Measurements from ENCODE around the gene RAPGEF6.

The RAPGEF6 gene

DNA sequence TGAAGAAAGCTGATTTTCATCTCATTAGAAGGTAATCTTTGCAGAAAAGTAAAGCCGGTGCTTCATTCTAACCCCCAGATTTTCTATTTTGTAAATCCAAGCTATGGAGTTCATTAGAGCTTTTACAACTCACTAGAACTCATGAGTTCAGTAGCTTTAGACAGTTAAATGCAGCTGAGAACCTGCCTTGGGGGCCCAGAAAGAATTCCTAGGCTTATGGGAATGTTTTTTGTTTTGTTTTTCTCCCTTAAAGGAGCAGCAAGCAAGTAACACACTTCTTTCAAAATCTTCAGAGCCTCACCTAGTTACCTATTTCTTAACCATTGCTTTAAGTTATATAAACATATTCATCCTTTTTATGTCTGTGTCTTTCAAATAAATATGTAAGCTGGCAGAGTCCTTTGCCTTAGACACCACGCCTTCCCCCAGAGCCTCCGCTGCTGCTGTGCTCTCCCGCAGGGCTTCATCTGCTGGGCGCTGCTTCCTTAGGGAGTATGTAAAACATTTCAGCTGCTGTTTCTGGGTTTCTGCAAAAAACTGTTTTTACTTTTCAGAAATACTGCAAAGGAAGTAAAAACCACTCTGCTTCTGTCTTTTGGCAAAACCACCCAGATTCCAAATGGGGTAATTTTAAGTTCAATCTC is 238.3 kb downstream of the RAPGEF6 start:
- no peak for TF ChIP-seq CTCF (IDR thresholded peaks at IDR 0.05; ENCODE audit: extremely low read depth, insufficient read depth, missing control alignments)
- DNase-seq (ENCODE audit: low spot score): no peak
- in situ Hi-C loops (cut with MboI; ENCODE audit: low pct_unique_long_range_greater_than_20kb, low sequenced_read_pairs, unreplicated experiment): loop anchor here (10.0 kb wide), 1 partner anchor 532 kb away; no protein-coding TSS in a partner anchor

- in situ Hi-C loops (cut with MboI; ENCODE audit: low pct_unique_long_range_greater_than_20kb, low sequenced_read_pairs, unreplicated experiment): loop anchor here (10.0 kb wide), 1 partner anchor 531 kb away; no protein-coding TSS in a partner anchor
Observed at GRCh38 chr5:131396015-131396414, 239.0 kb downstream of the RAPGEF6 start.

DNA sequence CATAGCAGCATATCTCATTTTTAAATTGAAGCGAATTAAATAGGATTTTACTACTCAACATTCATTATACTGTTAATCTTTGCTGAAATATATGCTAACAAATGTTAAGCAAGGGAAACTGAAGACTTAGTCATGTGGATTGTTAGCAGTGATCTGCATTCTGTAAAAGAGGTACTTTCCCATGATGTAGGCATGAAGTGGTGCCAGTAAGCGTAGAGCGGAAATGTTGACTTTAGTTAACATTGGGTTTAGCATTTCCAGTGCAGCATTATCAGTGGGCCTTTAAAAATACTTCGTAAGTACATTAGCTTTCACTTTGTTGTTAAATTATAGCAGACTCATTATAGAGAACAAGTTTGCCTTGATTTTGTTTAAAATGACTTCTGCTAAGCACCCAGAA is 240.9 kb downstream of the RAPGEF6 start:
- in situ Hi-C loops (cut with MboI; ENCODE audit: low pct_unique_long_range_greater_than_20kb, low sequenced_read_pairs, unreplicated experiment): loop anchor here (10.0 kb wide), 1 partner anchor 529 kb away; no protein-coding TSS in a partner anchor
- DNase-seq (ENCODE audit: low spot score): peak; percentile 54
- TF ChIP-seq CTCF (IDR thresholded peaks at IDR 0.05; ENCODE audit: extremely low read depth, insufficient read depth, missing control alignments): no peak

More at GRCh38 chr5:131396015-131396414, 239.0 kb downstream of the RAPGEF6 start:
- DNase-seq (ENCODE audit: low spot score): peak; percentile 56
- TF ChIP-seq CTCF (IDR thresholded peaks at IDR 0.05; ENCODE audit: extremely low read depth, insufficient read depth, missing control alignments): no peak

GRCh38 chr5:131393498-131393968 is 241.5 kb downstream of the RAPGEF6 start:
- DNase-seq (ENCODE audit: low spot score): no peak
- in situ Hi-C loops (cut with MboI; ENCODE audit: low pct_unique_long_range_greater_than_20kb, low sequenced_read_pairs, unreplicated experiment): loop anchor here (10.0 kb wide), 1 partner anchor 529 kb away; no protein-coding TSS in a partner anchor
- TF ChIP-seq CTCF (IDR thresholded peaks at IDR 0.05; ENCODE audit: extremely low read depth, insufficient read depth, missing control alignments): no peak

GRCh38 chr5:131392466-131393095 is 242.4 kb downstream of the RAPGEF6 start:
- DNase-seq (ENCODE audit: low spot score): no peak
- in situ Hi-C loops (cut with MboI; ENCODE audit: low pct_unique_long_range_greater_than_20kb, low sequenced_read_pairs, unreplicated experiment): loop anchor here (10.0 kb wide), 1 partner anchor 528 kb away; no protein-coding TSS in a partner anchor
- TF ChIP-seq CTCF (IDR thresholded peaks at IDR 0.05; ENCODE audit: extremely low read depth, insufficient read depth, missing control alignments): no peak

- in situ Hi-C loops (cut with MboI; ENCODE audit: low pct_unique_long_range_greater_than_20kb, low sequenced_read_pairs, unreplicated experiment): loop anchor here (10.0 kb wide), 3 partner anchors 105 to 525 kb away; partner anchors contain the start of gene HINT1
- no peak for DNase-seq (ENCODE audit: low spot score)
- no peak for TF ChIP-seq CTCF (IDR thresholded peaks at IDR 0.05; ENCODE audit: extremely low read depth, insufficient read depth, missing control alignments)
Observed at GRCh38 chr5:131389869-131390265, 245.2 kb downstream of the RAPGEF6 start.

Data from GM13977 (cell line).